Mesenchymal stem cell (in vitro differentiated cells and primary cell): Measurements from ENCODE around the gene ANXA4.

ENCODE experiments used
- DNase-seq: peaks from one replicate; pipeline ENCODE4 v3.0.0-alpha.2; 2013
- H2AFZ ChIP-seq: one replicate; pipeline ENCODE4 v1.6.1; 2013; ENCODE audit warnings: low read depth, mild to moderate bottlenecking, control low read depth, inconsistent platforms, low read length, moderate library complexity
- H2AK5ac ChIP-seq: 2 replicates; pipeline ENCODE4 v1.6.1; 2013; ENCODE audit warnings: low read length, moderate library complexity, mild to moderate bottlenecking, inconsistent platforms; ENCODE audit not compliant: severe bottlenecking
- H2BK120ac ChIP-seq: one replicate; pipeline ENCODE4 v1.6.1; 2013; ENCODE audit warnings: low read depth, mild to moderate bottlenecking, inconsistent platforms, low read length, moderate library complexity
- H2BK12ac ChIP-seq, 2 experiments: one replicate each; pipeline ENCODE4 v1.6.1; 2013; ENCODE audit warnings: inconsistent platforms in 2 of 2, low read length in 2 of 2, mild to moderate bottlenecking in 2 of 2, moderate library complexity in 2 of 2, control low read depth in 1 of 2
- H2BK15ac ChIP-seq: one replicate; pipeline ENCODE4 v1.6.1; 2013; ENCODE audit warnings: mild to moderate bottlenecking, low read depth, inconsistent platforms; ENCODE audit not compliant: poor library complexity, severe bottlenecking
- H2BK5ac ChIP-seq: 2 replicates; pipeline ENCODE4 v1.6.1; 2013; ENCODE audit warnings: low read depth, mild to moderate bottlenecking, low read length, control low read depth, inconsistent platforms; ENCODE audit not compliant: poor library complexity, severe bottlenecking
- H3K14ac ChIP-seq, 2 experiments: one replicate each; pipeline ENCODE4 v1.6.1; 2013; ENCODE audit warnings: inconsistent platforms in 2 of 2, low read length in 2 of 2, control low read depth in 1 of 2, mild to moderate bottlenecking in 1 of 2, moderate library complexity in 1 of 2
- H3K18ac ChIP-seq, 2 experiments: one replicate each; pipeline ENCODE4 v1.6.1; 2013; ENCODE audit warnings: inconsistent platforms in 2 of 2, low read length in 2 of 2, control low read depth in 1 of 2, low read depth in 1 of 2, mild to moderate bottlenecking in 1 of 2
- H3K23ac ChIP-seq, 2 experiments: one replicate each; pipeline ENCODE4 v1.6.1; 2013; ENCODE audit warnings: inconsistent platforms in 2 of 2, low read length in 2 of 2, mild to moderate bottlenecking in 2 of 2, moderate library complexity in 2 of 2, control low read depth in 1 of 2
- H3K27ac ChIP-seq: 2 replicates; pipeline ENCODE4 v1.5.1; 2013; ENCODE audit warnings: mild to moderate bottlenecking, moderate library complexity, low read length, control low read depth, inconsistent platforms; ENCODE audit not compliant: poor library complexity, severe bottlenecking
- H3K27me3 ChIP-seq, 2 experiments: 2 replicates each; pipeline versions ENCODE4 v1.6.1 to v1.7.0; 2013; ENCODE audit warnings: low read length in 2 of 2, mild to moderate bottlenecking in 2 of 2, moderate library complexity in 2 of 2, control low read depth in 1 of 2, inconsistent platforms in 1 of 2; ENCODE audit not compliant: control insufficient read depth in 1 of 2, insufficient read depth in 1 of 2
- H3K36me3 ChIP-seq, 2 experiments: 2 replicates each; pipeline versions ENCODE4 v1.6.1 to v1.7.0; 2013; ENCODE audit warnings: low read length in 2 of 2, control low read depth in 1 of 2, inconsistent platforms in 1 of 2, low read depth in 1 of 2, mild to moderate bottlenecking in 1 of 2; ENCODE audit not compliant: insufficient read depth in 2 of 2, control insufficient read depth in 1 of 2
- H3K4ac ChIP-seq, 2 experiments: one replicate each; pipeline ENCODE4 v1.6.1; 2013; ENCODE audit warnings: inconsistent platforms in 2 of 2, low read length in 2 of 2, mild to moderate bottlenecking in 2 of 2, moderate library complexity in 2 of 2, control low read depth in 1 of 2, low read depth in 1 of 2
- H3K4me1 ChIP-seq: 2 replicates; pipeline ENCODE4 v1.6.1; 2013; ENCODE audit warnings: low read depth, low read length, control low read depth; ENCODE audit not compliant: control insufficient read depth, insufficient read depth
- H3K4me2 ChIP-seq: 2 replicates; pipeline ENCODE4 v1.6.1; 2013; ENCODE audit warnings: low read length, mild to moderate bottlenecking, inconsistent platforms; ENCODE audit not compliant: poor library complexity, severe bottlenecking
- H3K4me3 ChIP-seq, 2 experiments: 2 replicates each; pipeline versions ENCODE4 v1.5.1 to v1.7.0; 2013; ENCODE audit warnings: low read length in 2 of 2, mild to moderate bottlenecking in 2 of 2, control low read depth in 1 of 2, low read depth in 1 of 2; ENCODE audit not compliant: insufficient read depth in 1 of 2
- H3K79me1 ChIP-seq: replicated peaks from 2 replicates; pipeline ENCODE4 v1.6.1; 2013; ENCODE audit warnings: mild to moderate bottlenecking, control low read depth, low read length, inconsistent platforms; ENCODE audit not compliant: poor library complexity, severe bottlenecking
- H3K9ac ChIP-seq: 2 replicates; pipeline ENCODE4 v1.7.0; 2013; ENCODE audit warnings: mild to moderate bottlenecking, low read length, moderate library complexity
- H3K9me3 ChIP-seq: 2 replicates; pipeline ENCODE4 v1.7.0; 2013; ENCODE audit warnings: mild to moderate bottlenecking, low read length; ENCODE audit not compliant: control insufficient read depth
- H4K8ac ChIP-seq: one replicate; pipeline ENCODE4 v1.6.1; 2013; ENCODE audit warnings: inconsistent platforms, mild to moderate bottlenecking, low read length, moderate library complexity
- H4K91ac ChIP-seq: one replicate; pipeline ENCODE4 v1.6.1; 2013; ENCODE audit warnings: mild to moderate bottlenecking, low read length, inconsistent platforms
- WGBS: methylation state at CpG from one replicate; pipeline ENCODE4 v1.1.7; 2013; ENCODE audit warnings: mixed read lengths; 5-methylcytosine and 5-hydroxymethylcytosine counted together

The ANXA4 gene

GRCh38 chr2:69703189-69703588, 38.7 kb upstream of the ANXA4 start:
- Histone ChIP-seq H4K91ac (no peak overlapping the region), H3K4ac (no peak overlapping the region), H3K9me3 (no peaks in the 10 kb centered on the region), H3K27ac (no peak overlapping the region), H3K23ac (no peak overlapping the region), H3K27me3 (peaks cover 0 to 10% of the 10 kb centered on the region in 2 experiments), H3K4me3 (no peak overlapping the region), H2BK5ac (no peak overlapping the region), H2BK12ac (no peak overlapping the region), H3K36me3 (no peaks in the 10 kb centered on the region), H3K9ac (no peak overlapping the region), H2BK15ac (no peak overlapping the region), H2AK5ac (no peak overlapping the region), H2BK120ac (no peak overlapping the region), H3K18ac (no peak overlapping the region), H2AFZ (no peak overlapping the region), H3K4me1 (peaks cover 1% of the 10 kb centered on the region), H3K14ac (no peak overlapping the region), H3K4me2 (no peak overlapping the region), H3K79me1 (no peaks in the 10 kb centered on the region), H4K8ac (no peak overlapping the region)
- WGBS = 93% methylated on average over 2 of the region's 3 CpGs
- no peak for DNase-seq

- no peak overlapping the region for H3K4me2 ChIP-seq
- H3K79me1 ChIP-seq = no peaks in the 10 kb centered on the region
- H2AK5ac ChIP-seq = no peak overlapping the region
- H2BK15ac ChIP-seq = no peak overlapping the region
- H3K27me3 ChIP-seq = no peaks in the 10 kb centered on the region
- no peak overlapping the region for H2BK5ac ChIP-seq
- DNase-seq = no peak
- no peak overlapping the region for H2BK12ac ChIP-seq
- H3K4ac ChIP-seq = no peak overlapping the region
- peaks cover 1% of the 10 kb centered on the region for H3K4me1 ChIP-seq
- H4K91ac ChIP-seq = no peak overlapping the region
- no peak overlapping the region for H3K4me3 ChIP-seq
- H3K23ac ChIP-seq = no peak overlapping the region
- H3K9ac ChIP-seq = no peak overlapping the region
- no peak overlapping the region for H4K8ac ChIP-seq
- H3K27ac ChIP-seq = no peak overlapping the region
- no peaks in the 10 kb centered on the region for H3K9me3 ChIP-seq
- 90% methylated on average over 5 of the region's 5 CpGs for WGBS
- H3K14ac ChIP-seq = no peak overlapping the region
- no peak overlapping the region for H3K18ac ChIP-seq
- no peaks in the 10 kb centered on the region for H3K36me3 ChIP-seq
- H2BK120ac ChIP-seq = no peak overlapping the region
- H2AFZ ChIP-seq = no peak overlapping the region
Observed at GRCh38 chr2:69704446-69704845, 37.5 kb upstream of the ANXA4 start.

- Histone ChIP-seq H4K91ac (no peak overlapping the region), H3K4me2 (no peak overlapping the region), H2BK120ac (no peak overlapping the region), H3K18ac (no peak overlapping the region), H3K36me3 (no peaks in the 10 kb centered on the region), H3K9ac (no peak overlapping the region), H2BK12ac (no peak overlapping the region), H2BK5ac (no peak overlapping the region), H4K8ac (no peak overlapping the region), H2BK15ac (no peak overlapping the region), H3K4me3 (no peak overlapping the region), H3K27ac (no peak overlapping the region), H3K14ac (no peak overlapping the region), H3K79me1 (no peaks in the 10 kb centered on the region), H3K23ac (no peak overlapping the region), H2AK5ac (no peak overlapping the region), H2AFZ (no peak overlapping the region), H3K4ac (no peak overlapping the region), H3K27me3 (no peaks in the 10 kb centered on the region), H3K4me1 (no peaks in the 10 kb centered on the region), H3K9me3 (no peaks in the 10 kb centered on the region)
- no peak for DNase-seq
- 80% methylated on average over 4 of the region's 5 CpGs for WGBS
Observed at GRCh38 chr2:69709290-69709689, 32.6 kb upstream of the ANXA4 start.

GRCh38 chr2:69711971-69712370, 30.0 kb upstream of the ANXA4 start:
- Histone ChIP-seq H3K9me3 (no peaks in the 10 kb centered on the region), H4K8ac (no peak overlapping the region), H3K4me1 (peaks cover 6% of the 10 kb centered on the region), H3K79me1 (no peaks in the 10 kb centered on the region), H2BK12ac (no peak overlapping the region), H3K14ac (no peak overlapping the region), H3K4me3 (no peak overlapping the region), H2BK120ac (no peak overlapping the region), H3K4me2 (no peak overlapping the region), H3K36me3 (no peaks in the 10 kb centered on the region), H2AK5ac (no peak overlapping the region), H3K23ac (no peak overlapping the region), H2BK5ac (no peak overlapping the region), H3K4ac (no peak overlapping the region), H2BK15ac (no peak overlapping the region), H3K9ac (no peak overlapping the region), H3K18ac (no peak overlapping the region), H3K27ac (no peak overlapping the region), H4K91ac (no peak overlapping the region), H2AFZ (no peak overlapping the region), H3K27me3 (no peaks in the 10 kb centered on the region)
- no peak for DNase-seq
- WGBS = 96% methylated on average over 3 of the region's 3 CpGs
